Panc1 (cell line): Measurements from ENCODE around the gene RPL26.

Experiments used
- TF ChIP-seq, protein P1 (sequence below): fragments of 450-650 bp; IDR thresholded peaks from 2 replicates; pipeline ENCODE4 v1.5.1; 2017; ENCODE audit warnings: mild to moderate bottlenecking
- TF ChIP-seq, protein P2 (sequence below), 2 experiments: IDR thresholded peaks; 2 replicates each; pipeline ENCODE4 v1.6.1; 2011 to 2012; ENCODE audit warnings: low read depth in 2 of 2, control low read depth in 1 of 2, low read length in 1 of 2, mild to moderate bottlenecking in 1 of 2, moderate library complexity in 1 of 2; ENCODE audit not compliant: insufficient read depth in 1 of 2

DNA sequence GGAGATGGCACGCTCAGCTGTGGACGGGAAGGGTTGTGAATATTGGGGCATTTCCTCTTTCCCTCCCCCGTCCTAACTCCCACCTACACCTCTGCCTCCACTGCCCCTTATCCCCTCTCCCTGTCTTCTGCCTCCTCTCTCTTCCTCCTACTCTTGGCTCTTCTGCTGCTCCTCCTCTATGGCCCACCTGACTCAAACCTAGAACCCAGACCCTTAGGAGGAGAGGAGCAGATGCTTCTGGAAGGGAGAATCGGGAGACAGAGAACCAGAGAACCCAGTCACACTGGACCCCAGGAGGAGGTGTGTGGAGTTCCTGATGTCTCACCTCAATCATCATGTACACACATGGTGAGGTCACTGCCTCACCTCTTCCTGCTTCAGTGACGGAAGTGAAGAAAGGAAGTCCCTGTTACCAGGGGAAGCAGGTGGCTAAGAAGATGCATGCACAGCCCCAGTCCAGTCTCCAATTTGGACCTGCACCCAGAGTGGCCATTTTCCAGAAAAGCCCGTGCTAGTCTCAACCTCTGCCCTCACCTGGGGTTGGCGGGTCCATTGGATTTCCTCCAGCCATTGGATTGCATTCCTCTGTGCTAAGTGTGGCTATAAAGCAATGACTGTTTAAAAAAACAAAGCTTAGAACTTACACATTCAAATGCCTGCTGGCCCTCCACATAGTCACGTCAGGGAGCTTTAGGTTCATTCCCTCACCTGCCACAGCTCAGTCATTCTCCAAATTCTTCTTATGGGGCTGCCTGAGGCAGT, 10.7 kb upstream of the RPL26 start:
- TF ChIP-seq, protein P1, sequence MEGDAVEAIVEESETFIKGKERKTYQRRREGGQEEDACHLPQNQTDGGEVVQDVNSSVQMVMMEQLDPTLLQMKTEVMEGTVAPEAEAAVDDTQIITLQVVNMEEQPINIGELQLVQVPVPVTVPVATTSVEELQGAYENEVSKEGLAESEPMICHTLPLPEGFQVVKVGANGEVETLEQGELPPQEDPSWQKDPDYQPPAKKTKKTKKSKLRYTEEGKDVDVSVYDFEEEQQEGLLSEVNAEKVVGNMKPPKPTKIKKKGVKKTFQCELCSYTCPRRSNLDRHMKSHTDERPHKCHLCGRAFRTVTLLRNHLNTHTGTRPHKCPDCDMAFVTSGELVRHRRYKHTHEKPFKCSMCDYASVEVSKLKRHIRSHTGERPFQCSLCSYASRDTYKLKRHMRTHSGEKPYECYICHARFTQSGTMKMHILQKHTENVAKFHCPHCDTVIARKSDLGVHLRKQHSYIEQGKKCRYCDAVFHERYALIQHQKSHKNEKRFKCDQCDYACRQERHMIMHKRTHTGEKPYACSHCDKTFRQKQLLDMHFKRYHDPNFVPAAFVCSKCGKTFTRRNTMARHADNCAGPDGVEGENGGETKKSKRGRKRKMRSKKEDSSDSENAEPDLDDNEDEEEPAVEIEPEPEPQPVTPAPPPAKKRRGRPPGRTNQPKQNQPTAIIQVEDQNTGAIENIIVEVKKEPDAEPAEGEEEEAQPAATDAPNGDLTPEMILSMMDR: no peak
- TF ChIP-seq, protein P2, sequence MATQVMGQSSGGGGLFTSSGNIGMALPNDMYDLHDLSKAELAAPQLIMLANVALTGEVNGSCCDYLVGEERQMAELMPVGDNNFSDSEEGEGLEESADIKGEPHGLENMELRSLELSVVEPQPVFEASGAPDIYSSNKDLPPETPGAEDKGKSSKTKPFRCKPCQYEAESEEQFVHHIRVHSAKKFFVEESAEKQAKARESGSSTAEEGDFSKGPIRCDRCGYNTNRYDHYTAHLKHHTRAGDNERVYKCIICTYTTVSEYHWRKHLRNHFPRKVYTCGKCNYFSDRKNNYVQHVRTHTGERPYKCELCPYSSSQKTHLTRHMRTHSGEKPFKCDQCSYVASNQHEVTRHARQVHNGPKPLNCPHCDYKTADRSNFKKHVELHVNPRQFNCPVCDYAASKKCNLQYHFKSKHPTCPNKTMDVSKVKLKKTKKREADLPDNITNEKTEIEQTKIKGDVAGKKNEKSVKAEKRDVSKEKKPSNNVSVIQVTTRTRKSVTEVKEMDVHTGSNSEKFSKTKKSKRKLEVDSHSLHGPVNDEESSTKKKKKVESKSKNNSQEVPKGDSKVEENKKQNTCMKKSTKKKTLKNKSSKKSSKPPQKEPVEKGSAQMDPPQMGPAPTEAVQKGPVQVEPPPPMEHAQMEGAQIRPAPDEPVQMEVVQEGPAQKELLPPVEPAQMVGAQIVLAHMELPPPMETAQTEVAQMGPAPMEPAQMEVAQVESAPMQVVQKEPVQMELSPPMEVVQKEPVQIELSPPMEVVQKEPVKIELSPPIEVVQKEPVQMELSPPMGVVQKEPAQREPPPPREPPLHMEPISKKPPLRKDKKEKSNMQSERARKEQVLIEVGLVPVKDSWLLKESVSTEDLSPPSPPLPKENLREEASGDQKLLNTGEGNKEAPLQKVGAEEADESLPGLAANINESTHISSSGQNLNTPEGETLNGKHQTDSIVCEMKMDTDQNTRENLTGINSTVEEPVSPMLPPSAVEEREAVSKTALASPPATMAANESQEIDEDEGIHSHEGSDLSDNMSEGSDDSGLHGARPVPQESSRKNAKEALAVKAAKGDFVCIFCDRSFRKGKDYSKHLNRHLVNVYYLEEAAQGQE (IDR thresholded peaks at IDR 0.05; ENCODE audit: insufficient read depth in 1 of 2, low read depth in 2 of 2, low read length in 1 of 2): no peak
